RWPE1 (cell line): ENCODE results near the gene ZNF678.
"Not testable (repeated sequence)": the region's sequence is repeated elsewhere in the genome, so short reads cannot be mapped to it uniquely, and the experiment has no call there.

Experiments used
- CTCF ChIA-PET: fragments of 350-600 bp; sonication (Branson Sonifier 250); formaldehyde crosslinking; extraction: SDS; loops from one replicate; lab custom pipeline; 2021; lab: Yijun Ruan, JAX
- POLR2A ChIA-PET: fragments of 400-600 bp; formaldehyde crosslinking; extraction: SDS; loops from one replicate; lab custom pipeline; 2020; ENCODE audit warnings: antibody characterized with exemption; ENCODE audit not compliant: low non-redundant PET; lab: Yijun Ruan, JAX
- DNase-seq: peaks from one replicate; pipeline ENCODE4 v3.0.0; 2012; ENCODE audit warnings: low spot score
- H3K27ac ChIP-seq: fragments of 450-650 bp; 2 replicates; pipeline ENCODE4 v1.5.1; 2017
- CTCF ChIP-seq: fragments of 450-650 bp; conservative IDR thresholded peaks from 2 replicates; pipeline ENCODE4 v1.5.1; 2017; ENCODE audit warnings: low read depth, mild to moderate bottlenecking

Gene ZNF678

DNA sequence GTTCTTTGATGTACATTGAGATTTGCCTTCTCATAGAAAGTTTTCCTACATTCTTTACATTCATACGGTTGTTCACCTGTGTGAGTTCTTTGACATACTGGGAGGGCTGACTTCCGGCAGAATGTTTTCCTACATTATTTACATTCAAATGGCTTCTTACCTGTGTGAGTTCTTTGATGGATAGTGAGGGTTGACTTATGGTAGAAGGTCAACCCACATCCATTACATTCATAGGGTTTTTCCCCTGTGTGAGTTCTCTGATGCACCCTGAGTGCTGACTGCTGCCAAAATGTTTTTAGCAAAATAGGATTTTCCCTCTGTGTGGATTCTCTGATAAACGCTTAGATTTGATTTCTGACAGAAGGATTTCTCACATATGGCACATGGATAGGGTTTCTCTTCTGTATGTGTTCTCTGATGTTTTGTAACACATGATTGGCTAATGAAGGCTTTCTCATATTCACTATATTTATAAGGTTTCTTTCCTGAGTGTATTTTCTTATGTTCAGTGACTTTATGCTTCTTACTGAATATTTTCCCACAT, 134.0 kb downstream of the ZNF678 start:
- no peak for TF ChIP-seq CTCF
- CTCF ChIA-PET = interaction anchor here (0.8 kb wide), 1 partner anchor 246 kb away, joined by 3 read pairs; no protein-coding TSS in a partner anchor
- DNase-seq = no peak
- no peak overlapping the region for H3K27ac ChIP-seq
- POLR2A ChIA-PET = no interaction called here

DNA sequence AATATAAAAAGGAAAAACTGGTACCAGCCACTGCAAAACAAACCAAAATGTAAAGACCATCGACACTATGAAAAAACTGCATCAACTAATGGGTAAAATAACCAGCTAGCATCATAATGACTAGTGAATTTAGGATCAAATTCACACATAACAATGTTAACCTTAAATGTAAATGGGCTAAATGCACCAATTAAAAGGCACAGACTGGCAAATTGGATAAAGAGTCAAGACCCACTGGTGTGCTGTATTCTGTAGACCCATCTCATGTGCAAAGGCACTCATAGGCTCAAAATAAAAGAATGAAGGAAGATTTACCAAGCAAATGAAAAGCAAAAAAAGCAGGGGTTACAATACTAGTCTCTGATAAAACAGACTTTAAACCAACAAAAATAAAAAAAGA, 138.3 kb downstream of the ZNF678 start:
- POLR2A ChIA-PET, H3K27ac ChIP-seq, DNase-seq: not testable (repeated sequence)
- CTCF ChIA-PET = interaction anchor here (0.6 kb wide), 1 partner anchor 9 kb away, joined by 3 read pairs; no protein-coding TSS in a partner anchor

DNA sequence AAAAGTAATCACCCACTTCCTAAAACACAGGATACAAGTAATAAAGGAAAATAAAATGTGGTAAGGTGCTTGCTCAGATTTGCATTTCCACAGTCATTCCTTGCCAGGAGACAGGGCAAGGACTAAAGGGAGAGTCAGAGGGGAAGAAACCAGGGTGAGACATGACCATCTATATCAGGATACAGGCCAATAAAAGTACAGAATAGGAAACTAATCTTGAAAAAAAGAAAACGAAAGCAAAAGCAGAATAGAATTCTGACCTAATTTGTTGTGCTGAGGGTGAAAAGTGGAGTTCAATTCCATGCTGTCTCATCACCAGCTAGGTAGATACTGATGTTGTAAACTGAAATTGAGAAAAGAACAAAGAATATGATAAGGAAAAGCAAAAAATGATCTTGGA, 144.5 kb downstream of the ZNF678 start:
- no peak for DNase-seq
- H3K27ac ChIP-seq = no peak overlapping the region
- no peak for TF ChIP-seq CTCF
- ChIA-PET CTCF (no interaction called here), POLR2A (no interaction called here)

- ChIA-PET CTCF (interaction anchor here (0.6 kb wide), 1 partner anchor 36 kb away, joined by 3 read pairs; no protein-coding TSS in a partner anchor), POLR2A (no interaction called here)
- DNase-seq = no peak
These were observed 146.1 kb downstream of the ZNF678 start for GRCh38 chr1:227709451-227709850.

GRCh38 chr1:227710474-227710873, 147.1 kb downstream of the ZNF678 start:
- H3K27ac ChIP-seq, POLR2A ChIA-PET, DNase-seq, CTCF ChIA-PET: not testable (repeated sequence)

More at GRCh38 chr1:227709451-227709850, 146.1 kb downstream of the ZNF678 start:
- no peak overlapping the region for H3K27ac ChIP-seq
- TF ChIP-seq CTCF = no peak

DNA sequence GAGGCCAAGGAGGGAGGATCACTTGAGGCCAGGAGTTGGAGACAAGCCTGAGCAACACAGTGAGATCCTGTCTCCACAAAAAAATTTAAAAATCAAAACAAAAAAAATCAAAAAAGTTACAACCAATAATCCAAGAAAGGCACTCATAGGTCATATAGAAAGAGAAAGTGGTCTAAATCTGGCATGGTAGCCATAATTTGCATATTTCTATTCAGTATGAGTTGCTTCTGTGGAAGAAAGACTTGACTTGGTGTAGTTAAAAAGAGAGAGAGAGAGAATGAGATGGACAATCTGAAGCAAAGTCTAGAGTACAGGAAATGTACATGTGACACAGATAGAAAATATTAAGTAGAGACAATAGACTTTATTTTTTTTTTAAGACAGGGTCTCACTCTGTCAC, 149.3 kb downstream of the ZNF678 start:
- ChIA-PET POLR2A (no interaction called here), CTCF (no interaction called here)
- no peak overlapping the region for H3K27ac ChIP-seq
- TF ChIP-seq CTCF = no peak
- no peak for DNase-seq

DNA sequence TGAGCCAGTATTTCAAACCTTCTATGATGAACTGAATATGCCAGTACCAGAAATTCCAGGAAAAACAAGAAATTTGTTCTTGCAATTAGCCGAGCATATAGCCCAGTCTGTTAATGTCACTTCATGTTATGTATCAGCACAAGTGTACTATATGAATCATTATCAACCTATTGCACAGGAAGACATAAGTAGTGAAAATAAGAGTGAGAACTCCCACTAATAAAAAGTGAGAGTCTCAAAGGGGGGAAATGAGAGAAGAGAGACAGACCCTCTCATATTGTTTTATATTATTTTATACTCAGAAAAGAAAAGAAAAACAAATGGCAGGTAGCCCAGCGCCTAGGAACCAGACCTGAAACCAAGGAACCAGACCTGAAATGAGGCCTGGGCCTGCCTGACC, 155.6 kb downstream of the ZNF678 start:
- no peak for DNase-seq
- ChIA-PET POLR2A (no interaction called here), CTCF (no interaction called here)
- TF ChIP-seq CTCF = no peak
- no peak overlapping the region for H3K27ac ChIP-seq

DNA sequence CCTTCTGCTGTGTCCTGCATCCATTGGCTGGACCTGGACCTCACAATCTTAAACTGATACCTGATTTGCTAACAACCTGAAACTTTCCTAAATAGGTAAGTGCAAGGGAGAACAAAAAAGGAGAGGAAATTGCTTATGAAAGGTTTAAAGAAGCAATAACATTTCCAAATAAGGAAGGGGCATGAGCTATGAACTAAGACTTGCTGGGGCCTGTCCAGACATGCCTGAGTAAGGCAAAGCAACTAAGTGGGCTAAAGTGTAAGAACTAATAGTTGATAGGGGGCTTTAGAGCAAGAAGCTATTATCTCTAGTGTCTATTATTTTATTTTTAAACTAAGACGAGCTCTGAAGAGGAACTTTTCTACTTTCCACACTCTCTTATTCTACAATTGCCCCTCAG, 160.1 kb downstream of the ZNF678 start:
- TF ChIP-seq CTCF = no peak
- CTCF ChIA-PET = no interaction called here
- no peak overlapping the region for H3K27ac ChIP-seq
- POLR2A ChIA-PET = no interaction called here
- no peak for DNase-seq
